ENCODE data around the gene TENM3. TPM values are rescaled to one million over a fixed set of nuclear protein-coding genes. Genes with fewer than 3 reads are reported as not detected.

Gene TENM3
- total and polyA plus RNA-seq, 12 donors = 0.20 to 6.6 (median 3.5) TPM

- WGBS, 2 donors = 69 to 75% methylated on average over 14 of the region's 14 CpGs
- ATAC-seq (no peak), DNase-seq (no peak)
- H3K4me1 ChIP-seq = no peaks in the 10 kb centered on the region
- no peaks in the 10 kb centered on the region for H3K9me3 ChIP-seq
- H3K4me3 ChIP-seq = no peak overlapping the region
- TF ChIP-seq, protein P1, sequence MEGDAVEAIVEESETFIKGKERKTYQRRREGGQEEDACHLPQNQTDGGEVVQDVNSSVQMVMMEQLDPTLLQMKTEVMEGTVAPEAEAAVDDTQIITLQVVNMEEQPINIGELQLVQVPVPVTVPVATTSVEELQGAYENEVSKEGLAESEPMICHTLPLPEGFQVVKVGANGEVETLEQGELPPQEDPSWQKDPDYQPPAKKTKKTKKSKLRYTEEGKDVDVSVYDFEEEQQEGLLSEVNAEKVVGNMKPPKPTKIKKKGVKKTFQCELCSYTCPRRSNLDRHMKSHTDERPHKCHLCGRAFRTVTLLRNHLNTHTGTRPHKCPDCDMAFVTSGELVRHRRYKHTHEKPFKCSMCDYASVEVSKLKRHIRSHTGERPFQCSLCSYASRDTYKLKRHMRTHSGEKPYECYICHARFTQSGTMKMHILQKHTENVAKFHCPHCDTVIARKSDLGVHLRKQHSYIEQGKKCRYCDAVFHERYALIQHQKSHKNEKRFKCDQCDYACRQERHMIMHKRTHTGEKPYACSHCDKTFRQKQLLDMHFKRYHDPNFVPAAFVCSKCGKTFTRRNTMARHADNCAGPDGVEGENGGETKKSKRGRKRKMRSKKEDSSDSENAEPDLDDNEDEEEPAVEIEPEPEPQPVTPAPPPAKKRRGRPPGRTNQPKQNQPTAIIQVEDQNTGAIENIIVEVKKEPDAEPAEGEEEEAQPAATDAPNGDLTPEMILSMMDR (IDR thresholded peaks at IDR 0.05) = no peak
- H3K27me3 ChIP-seq = no peaks in the 10 kb centered on the region
- intact Hi-C loops (cut with DNase I) = no loop called here
- no peak overlapping the region for H3K27ac ChIP-seq
- no peaks in the 10 kb centered on the region for H3K36me3 ChIP-seq
These were observed 50.6 kb downstream of the TENM3 start for GRCh38 chr4:182293691-182294255.

- no peaks in the 10 kb centered on the region for H3K27me3 ChIP-seq
These were observed 51.2 kb downstream of the TENM3 start for GRCh38 chr4:182294451-182294850.

GRCh38 chr4:182297659-182298058 is 54.5 kb downstream of the TENM3 start:
- DNase-seq (no peak), ATAC-seq (no peak)
- Histone ChIP-seq H3K9me3 (no peaks in the 10 kb centered on the region), H3K27me3 (no peaks in the 10 kb centered on the region), H3K4me3 (no peak overlapping the region), H3K36me3 (no peaks in the 10 kb centered on the region), H3K4me1 (no peaks in the 10 kb centered on the region), H3K27ac (no peak overlapping the region)
- WGBS, 2 donors = 75 to 79% methylated on average over 9 of the region's 9 CpGs
- intact Hi-C loops (cut with DNase I) = no loop called here
- TF ChIP-seq, protein P1 (IDR thresholded peaks at IDR 0.05) = no peak

More at GRCh38 chr4:182294451-182294850, 51.2 kb downstream of the TENM3 start:
- Histone ChIP-seq H3K4me1 (no peaks in the 10 kb centered on the region), H3K36me3 (no peaks in the 10 kb centered on the region), H3K9me3 (no peaks in the 10 kb centered on the region), H3K27ac (no peak overlapping the region), H3K4me3 (no peak overlapping the region)
- intact Hi-C loops (cut with DNase I) = no loop called here
- TF ChIP-seq, protein P1 (IDR thresholded peaks at IDR 0.05) = no peak
- WGBS, 2 donors = 59 to 64% methylated on average over 4 of the region's 4 CpGs
- DNase-seq = no peak
- ATAC-seq = no peak

- Histone ChIP-seq H3K36me3 (no peaks in the 10 kb centered on the region), H3K4me3 (no peak overlapping the region)
- intact Hi-C loops (cut with DNase I) = no loop called here
These were observed 58.5 kb downstream of the TENM3 start for GRCh38 chr4:182301736-182302135.

More at GRCh38 chr4:182301736-182302135, 58.5 kb downstream of the TENM3 start:
- Histone ChIP-seq H3K4me1 (no peaks in the 10 kb centered on the region), H3K27ac (no peak overlapping the region), H3K27me3 (no peaks in the 10 kb centered on the region), H3K9me3 (no peaks in the 10 kb centered on the region)
- no peak for ATAC-seq
- TF ChIP-seq, protein P1 (IDR thresholded peaks at IDR 0.05) = no peak
- 83 to 90% methylated on average over 5 of the region's 5 CpGs for WGBS, 2 donors
- DNase-seq = no peak
